ENCODE results near the gene PSMD12.

Gene PSMD12

GRCh38 chr17:67358612-67359011, 7.8 kb downstream of the PSMD12 start:
- no peak overlapping the region for H3K27ac ChIP-seq
- no peaks in the 10 kb centered on the region for H3K27me3 ChIP-seq (ENCODE audit: control insufficient read depth, insufficient read depth, low read length)
- H3K4me3 ChIP-seq (ENCODE audit: low read depth, low read length): no peak overlapping the region
- H3K9me3 ChIP-seq (ENCODE audit: control insufficient read depth, low read length): no peaks in the 10 kb centered on the region
- TF ChIP-seq CTCF (IDR thresholded peaks at IDR 0.05): no peak
- H3K4me1 ChIP-seq: no peaks in the 10 kb centered on the region
- H3K36me3 ChIP-seq (ENCODE audit: control insufficient read depth, insufficient read depth, low read length): no peaks in the 10 kb centered on the region
- H3K4me2 ChIP-seq (ENCODE audit: low read length): no peak overlapping the region
- peaks cover 19% of the 10 kb centered on the region for H3K79me2 ChIP-seq
- H2AFZ ChIP-seq: no peak overlapping the region
- no peak overlapping the region for H3K9ac ChIP-seq

- no peak overlapping the region for H3K9ac ChIP-seq
- no peaks in the 10 kb centered on the region for H3K4me1 ChIP-seq
- H3K4me3 ChIP-seq (ENCODE audit: low read depth, low read length): no peak overlapping the region
- no peak overlapping the region for H3K27ac ChIP-seq
- peaks cover 16% of the 10 kb centered on the region for H3K79me2 ChIP-seq
- no peak overlapping the region for H2AFZ ChIP-seq
- no peaks in the 10 kb centered on the region for H3K27me3 ChIP-seq (ENCODE audit: control insufficient read depth, insufficient read depth, low read length)
- no peak overlapping the region for H3K4me2 ChIP-seq (ENCODE audit: low read length)
- H3K36me3 ChIP-seq (ENCODE audit: control insufficient read depth, insufficient read depth, low read length): no peaks in the 10 kb centered on the region
- TF ChIP-seq CTCF (IDR thresholded peaks at IDR 0.05): no peak
- no peaks in the 10 kb centered on the region for H3K9me3 ChIP-seq (ENCODE audit: control insufficient read depth, low read length)
Observed at GRCh38 chr17:67353929-67354574, 12.3 kb downstream of the PSMD12 start.

- H3K4me3 ChIP-seq (ENCODE audit: low read depth, low read length): no peak overlapping the region
- no peaks in the 10 kb centered on the region for H3K9me3 ChIP-seq (ENCODE audit: control insufficient read depth, low read length)
- no peaks in the 10 kb centered on the region for H3K27me3 ChIP-seq (ENCODE audit: control insufficient read depth, insufficient read depth, low read length)
- no peak overlapping the region for H3K4me2 ChIP-seq (ENCODE audit: low read length)
- no peak overlapping the region for H3K27ac ChIP-seq
- no peak overlapping the region for H2AFZ ChIP-seq
- peaks cover 17% of the 10 kb centered on the region for H3K79me2 ChIP-seq
- no peak overlapping the region for H3K9ac ChIP-seq
- TF ChIP-seq CTCF (IDR thresholded peaks at IDR 0.05): no peak
- H3K36me3 ChIP-seq (ENCODE audit: control insufficient read depth, insufficient read depth, low read length): no peaks in the 10 kb centered on the region
- no peaks in the 10 kb centered on the region for H3K4me1 ChIP-seq
Observed at GRCh38 chr17:67353161-67353560, 13.2 kb downstream of the PSMD12 start.

GRCh38 chr17:67349420-67349819, 17.0 kb downstream of the PSMD12 start:
- H3K36me3 ChIP-seq (ENCODE audit: control insufficient read depth, insufficient read depth, low read length): no peaks in the 10 kb centered on the region
- no peaks in the 10 kb centered on the region for H3K27me3 ChIP-seq (ENCODE audit: control insufficient read depth, insufficient read depth, low read length)
- no peak overlapping the region for H3K4me3 ChIP-seq (ENCODE audit: low read depth, low read length)
- H3K9me3 ChIP-seq (ENCODE audit: control insufficient read depth, low read length): no peaks in the 10 kb centered on the region
- H2AFZ ChIP-seq: no peak overlapping the region
- no peak for TF ChIP-seq CTCF (IDR thresholded peaks at IDR 0.05)
- no peak overlapping the region for H3K9ac ChIP-seq
- peaks cover 6% of the 10 kb centered on the region for H3K79me2 ChIP-seq
- no peak overlapping the region for H3K27ac ChIP-seq
- no peaks in the 10 kb centered on the region for H3K4me1 ChIP-seq
- H3K4me2 ChIP-seq (ENCODE audit: low read length): no peak overlapping the region

GRCh38 chr17:67347826-67348225, 18.6 kb downstream of the PSMD12 start:
- Histone ChIP-seq H3K27me3 (ENCODE audit: control insufficient read depth, insufficient read depth, low read length) (no peaks in the 10 kb centered on the region), H3K36me3 (ENCODE audit: control insufficient read depth, insufficient read depth, low read length) (no peaks in the 10 kb centered on the region), H2AFZ (no peak overlapping the region), H3K9ac (no peak overlapping the region), H3K79me2 (peaks cover 5% of the 10 kb centered on the region), H3K4me1 (no peaks in the 10 kb centered on the region), H3K4me3 (ENCODE audit: low read depth, low read length) (no peak overlapping the region), H3K9me3 (ENCODE audit: control insufficient read depth, low read length) (no peaks in the 10 kb centered on the region), H3K4me2 (ENCODE audit: low read length) (no peak overlapping the region), H3K27ac (no peak overlapping the region)
- no peak for TF ChIP-seq CTCF (IDR thresholded peaks at IDR 0.05)

All from parathyroid adenoma (tissue), 2 donors.